ENCODE data around the gene CST9. TPM values are rescaled to one million over a fixed set of nuclear protein-coding genes. Genes with fewer than 3 reads are reported as not detected.

Gene CST9, protein sequence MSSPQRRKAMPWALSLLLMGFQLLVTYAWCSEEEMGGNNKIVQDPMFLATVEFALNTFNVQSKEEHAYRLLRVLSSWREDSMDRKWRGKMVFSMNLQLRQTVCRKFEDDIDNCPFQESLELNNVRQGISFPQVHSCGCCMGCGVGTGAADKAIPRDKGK
- not detected for total RNA-seq

DNA sequence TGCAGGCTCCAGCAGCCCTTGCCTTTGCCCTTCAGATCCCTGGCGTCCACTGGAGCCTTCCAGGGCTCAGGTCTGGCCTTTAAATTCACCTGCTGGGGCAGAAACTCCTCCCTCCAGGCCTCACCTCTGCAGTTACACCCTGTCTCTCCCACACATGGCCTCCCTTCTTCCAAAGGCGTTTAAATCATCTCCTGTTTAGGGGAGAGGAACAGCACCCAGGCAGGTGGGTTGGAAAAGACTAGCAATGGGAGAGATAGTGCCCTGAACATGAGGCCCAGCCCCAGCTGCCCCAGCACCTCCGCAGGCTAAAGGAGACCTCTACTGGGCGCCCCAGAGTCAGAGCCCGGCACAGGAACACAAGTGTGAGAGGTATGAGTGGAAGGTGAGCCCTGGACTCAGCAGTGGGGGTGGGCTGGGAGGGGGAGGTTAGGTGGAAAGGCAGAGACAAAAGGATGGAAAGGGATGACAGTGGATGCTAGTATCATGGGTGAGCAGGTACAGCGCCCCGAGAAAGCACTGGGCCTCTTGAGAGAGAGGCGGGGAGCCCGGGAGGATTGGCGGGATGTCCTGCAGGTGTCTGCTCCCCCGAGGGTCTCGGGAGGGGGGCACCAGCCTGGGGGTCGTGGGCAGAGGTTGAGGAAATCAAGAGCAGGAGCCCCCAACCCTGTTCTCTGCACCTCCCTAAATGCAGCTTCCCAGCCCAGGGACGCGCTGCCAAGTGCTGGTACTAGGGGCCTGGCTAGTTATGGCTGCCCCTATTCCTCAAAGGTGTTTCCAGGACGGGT is at the start of gene CST9:
CST9 (minus strand) TSS at position 51 of the 785 bp plus-strand sequence. CDS start 53 bp downstream, outside the sequence.

DNA sequence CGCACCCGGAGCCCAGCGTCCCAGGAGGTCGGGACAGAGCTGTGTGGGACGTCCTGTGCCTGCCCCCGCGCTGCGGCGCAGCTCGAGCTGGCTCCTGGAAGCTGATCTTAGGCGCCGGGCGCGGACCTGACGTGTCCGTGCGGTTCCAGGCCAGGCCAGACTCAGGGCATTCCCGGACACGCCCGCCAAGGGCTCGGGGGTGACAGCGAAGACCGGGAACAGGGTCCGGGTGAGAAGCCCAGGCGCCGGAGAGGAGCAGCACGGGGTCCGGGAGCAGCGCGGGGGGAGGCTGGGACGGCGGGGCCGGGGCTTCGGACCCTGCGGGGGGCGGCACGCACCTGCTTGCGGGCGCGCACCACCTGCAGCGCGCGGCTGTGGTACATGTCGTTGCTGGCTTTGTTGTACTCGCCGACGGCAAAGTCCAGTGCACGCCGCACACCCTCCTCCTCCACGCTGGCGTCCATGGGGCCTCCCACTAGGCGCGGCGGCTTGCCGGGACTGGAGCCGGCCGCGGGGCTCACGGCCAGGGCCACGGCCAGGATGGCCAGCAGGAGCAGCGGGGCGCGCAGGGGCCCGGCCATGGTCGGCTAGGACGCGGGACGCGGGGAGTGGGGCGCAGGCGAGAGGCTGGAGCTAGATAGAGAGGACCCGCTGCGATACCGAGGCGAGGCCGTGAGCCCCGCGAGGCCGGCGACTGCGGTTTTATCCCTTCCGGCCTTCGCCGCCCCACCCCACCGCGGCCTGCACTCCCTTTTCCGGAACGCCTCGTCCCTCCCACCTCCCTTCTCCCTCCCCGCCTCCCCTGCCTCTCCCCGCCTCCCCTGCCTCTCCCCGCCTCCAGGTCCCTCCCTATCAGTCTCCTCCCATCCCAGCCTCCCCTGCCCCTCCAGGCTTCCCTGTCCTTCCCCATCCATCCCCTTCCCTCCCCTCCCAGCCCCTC is 31.8 kb upstream of the CST9 start, which contains the start of gene CST3:
CST3 (minus strand) TSS at position 674 of the 940 bp plus-strand sequence; CDS start at position 581, 93 bp downstream.

DNA sequence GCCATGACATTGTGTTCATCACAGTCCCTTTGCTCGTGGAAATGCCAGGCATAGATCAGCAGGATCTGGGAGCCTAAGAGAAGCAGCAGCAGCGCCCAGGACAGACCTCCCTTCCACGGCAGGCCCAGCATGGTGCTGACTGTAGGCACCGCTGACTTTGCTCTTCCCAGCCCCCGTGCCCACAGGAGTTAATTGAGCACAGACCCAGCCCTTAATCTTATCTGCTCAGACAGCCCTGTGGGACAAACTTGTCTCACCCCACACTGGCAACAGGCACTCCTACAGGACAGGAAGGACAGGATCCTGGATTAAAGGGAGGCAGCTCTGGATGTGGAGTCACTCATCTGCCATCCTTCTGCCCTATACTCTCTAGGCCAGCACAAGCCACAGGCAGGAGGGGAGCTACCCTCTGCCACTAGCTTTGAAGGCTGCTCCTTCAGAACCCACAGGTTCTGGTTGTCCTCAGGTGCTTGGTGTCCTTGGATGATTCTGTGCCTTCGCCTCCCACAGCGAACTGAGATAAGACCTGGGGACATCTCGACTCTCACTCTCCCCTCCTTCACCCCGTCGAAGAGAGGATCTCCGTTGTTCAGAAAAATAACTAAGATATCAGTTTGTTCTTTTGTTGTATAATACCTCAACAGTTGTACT is 37.3 kb downstream of the CST9 start, which contains the start of gene CST9L:
CST9L (minus strand) TSS at position 165 of the 651 bp plus-strand sequence; CDS start at position 131, 34 bp downstream.

Other genes with a start within 250 kb of the CST9 start
- 20.1 TPM for gene GZF1, start 243.7 kb downstream of the CST9 start, total RNA-seq
- 196 TPM for gene NAPB, start 184.4 kb downstream of the CST9 start, total RNA-seq
- not detected for gene CSTL1, start 166.2 kb downstream of the CST9 start, total RNA-seq
- not detected for gene CST11, start 153.0 kb downstream of the CST9 start, total RNA-seq
- not detected for gene CST8, start 114.8 kb downstream of the CST9 start, total RNA-seq
- gene CST9L, start 37.4 kb downstream of the CST9 start, total RNA-seq = not detected
- 422 TPM for gene CST3, start 32.0 kb upstream of the CST9 start, total RNA-seq
- gene CST4, start 83.1 kb upstream of the CST9 start, total RNA-seq = not detected
- not detected for gene CST1, start 145.0 kb upstream of the CST9 start, total RNA-seq
- not detected for gene CST2, start 220.8 kb upstream of the CST9 start, total RNA-seq